Endothelial cell of umbilical vein (primary cell): ENCODE data around the gene SPOPL. TPM values are rescaled to one million over a fixed set of nuclear protein-coding genes. Genes with fewer than 3 reads are reported as not detected.

Experiments used
- BruUV-seq: library from RNA; stranded (reverse); fragments of 400-500 nt; replicated peaks from 2 replicates; lab custom pipeline; 2021; lab: Mats Ljungman, UMichigan
- CTCF ChIA-PET: fragments of 300-600, 350-600 bp; sonication (Branson Sonifier 250); formaldehyde crosslinking; loops from one replicate; lab custom pipeline; 2021; ENCODE audit warnings: antibody characterized with exemption, inconsistent platforms; lab: Charles Lee
- POLR2A ChIA-PET: fragments of 300-600, 350-600 bp; sonication (Branson Sonifier 250); formaldehyde crosslinking; loops from one replicate; lab custom pipeline; 2021; ENCODE audit warnings: antibody characterized with exemption, inconsistent platforms; lab: Charles Lee
- DNase-seq: peaks from one replicate; pipeline ENCODE4 v3.0.0-alpha.2; 2011; ENCODE audit warnings: low read depth, low spot score
- FAIRE-seq: peaks from 2 replicates; lab custom pipeline; 2011; peaks lifted over from hg19 to GRCh38; lab: Jason Lieb, UNC
- H2AFZ ChIP-seq: 2 replicates; pipeline ENCODE4 v1.6.0; 2012; ENCODE audit warnings: low read depth, low read length, control low read depth, inconsistent platforms
- H3K27ac ChIP-seq: 2 replicates; pipeline ENCODE4 v1.5.1; 2011; ENCODE audit warnings: low read depth, mild to moderate bottlenecking, control low read depth, low read length, moderate library complexity; ENCODE audit not compliant: insufficient read depth
- H3K27me3 ChIP-seq, 2 experiments: 2 replicates each; pipeline versions ENCODE4 v1.6.0 to v1.6.1; 2011; ENCODE audit warnings: low read length in 2 of 2, mixed read lengths in 1 of 2; ENCODE audit not compliant: control insufficient read depth in 2 of 2, insufficient read depth in 2 of 2
- H3K36me3 ChIP-seq, 2 experiments: 2 replicates in 1 of 2; 3 replicates in 1 of 2; pipeline ENCODE4 v1.5.1; 2011; ENCODE audit warnings: low read length in 2 of 2, mild to moderate bottlenecking in 1 of 2, moderate library complexity in 1 of 2; ENCODE audit not compliant: control insufficient read depth in 2 of 2, insufficient read depth in 2 of 2; ENCODE audit errors: extremely low read depth in 1 of 2
- H3K4me1 ChIP-seq: 3 replicates; pipeline ENCODE4 v1.5.1; 2011; ENCODE audit warnings: mild to moderate bottlenecking, low read length; ENCODE audit not compliant: control insufficient read depth, insufficient read depth; ENCODE audit errors: extremely low read depth
- H3K4me2 ChIP-seq: 2 replicates; pipeline ENCODE4 v1.6.1; 2011; ENCODE audit warnings: low read length, control low read depth, mixed read lengths; ENCODE audit not compliant: insufficient read depth
- H3K4me3 ChIP-seq, 3 experiments: fragments of 200-600 bp in 1 of 3; sonication (generic), shearing (Covaris generic) in 1 of 3; replicated peaks in 1 of 3; 2 replicates each; pipeline ENCODE4 v1.5.1; 2011 to 2016; ENCODE audit warnings: control low read depth in 3 of 3, low read length in 3 of 3, mild to moderate bottlenecking in 2 of 3, inconsistent platforms in 1 of 3, low read depth in 1 of 3, moderate library complexity in 1 of 3; ENCODE audit not compliant: insufficient read depth in 1 of 3
- H3K79me2 ChIP-seq: 2 replicates; pipeline ENCODE4 v1.6.0; 2012; ENCODE audit warnings: low read length, inconsistent platforms; ENCODE audit not compliant: control insufficient read depth, insufficient read depth
- H3K9ac ChIP-seq: replicated peaks from 2 replicates; pipeline ENCODE3; 2011; ENCODE audit warnings: low read length, control low read depth; ENCODE audit not compliant: insufficient read depth; ENCODE audit errors: extremely low read depth
- H3K9me1 ChIP-seq: replicated peaks from 3 replicates; pipeline ENCODE4 v1.6.0; 2011; ENCODE audit warnings: mild to moderate bottlenecking, low read length; ENCODE audit not compliant: control insufficient read depth, insufficient read depth; ENCODE audit errors: extremely low read depth
- H3K9me3 ChIP-seq: replicated peaks from 2 replicates; pipeline ENCODE4 v1.5.1; 2012; ENCODE audit warnings: low read length, inconsistent platforms; ENCODE audit not compliant: control insufficient read depth, insufficient read depth
- H4K20me1 ChIP-seq: replicated peaks from 2 replicates; pipeline ENCODE3; 2011; ENCODE audit warnings: mild to moderate bottlenecking, low read length; ENCODE audit not compliant: control insufficient read depth, insufficient read depth; ENCODE audit errors: extremely low read depth
- EZH2 ChIP-seq: IDR thresholded peaks from 2 replicates; pipeline ENCODE4 v1.6.1; 2012; ENCODE audit warnings: borderline replicate concordance, low read depth, mild to moderate bottlenecking, moderate library complexity, low read length, inconsistent platforms; ENCODE audit not compliant: severe bottlenecking
- GATA2 ChIP-seq: IDR thresholded peaks from 2 replicates; pipeline ENCODE4 v1.7.0; 2011; ENCODE audit warnings: low read depth, mild to moderate bottlenecking, moderate library complexity, mixed read lengths, low read length; ENCODE audit not compliant: insufficient read length, insufficient read depth
- JUN ChIP-seq: IDR thresholded peaks from 2 replicates; pipeline ENCODE4 v1.6.1; 2011; ENCODE audit warnings: borderline replicate concordance, low read depth; ENCODE audit not compliant: insufficient read length, insufficient read depth
- MYC ChIP-seq: IDR thresholded peaks from one replicate; pipeline ENCODE4 v1.6.1; 2011; ENCODE audit warnings: mild to moderate bottlenecking, low read depth, low read length
- POLR2A ChIP-seq: IDR thresholded peaks from 2 replicates; pipeline ENCODE4 v1.6.1; 2012; ENCODE audit warnings: low read depth, mild to moderate bottlenecking, control low read depth, low read length
- dilution Hi-C: fragments of 300-500 bp; cut with MboI; formaldehyde crosslinking; loops from one replicate; pipeline ENCODE4 v1.15.0; 2019; ENCODE audit warnings: low sequenced_read_pairs; ENCODE audit not compliant: extremely low pct_ligation_motif_present
- intact Hi-C: fragments of 100-400 bp; cut with micrococcal nuclease; formaldehyde crosslinking; loops from one replicate; pipeline ENCODE4 v1.10.0; 2022
- polyA plus RNA-seq, 4 experiments: library from polyadenylated mRNA; depleted of rRNA in 3 of 4; stranded (reverse) in 3 of 4; unstranded in 1 of 4; fragments of >200 nt; gene quantifications; 2 replicates each; pipeline versions ENCODE4 v1.2.1 to v1.2.3, GENCODE V29; 2011 to 2012; ENCODE audit warnings: missing spikeins in 1 of 4
- total RNA-seq: library from RNA; stranded (reverse); gene quantifications from 2 replicates; pipeline ENCODE4 v1.2.3, GENCODE V29; 2021
- TF ChIP-seq, protein P1 (sequence below), 2 donors: IDR thresholded peaks; 1 replicate in 1 of 2; 2 replicates in 1 of 2; pipeline ENCODE4 v1.5.1; 2011; ENCODE audit warnings: low read length in 2 of 2, mild to moderate bottlenecking in 2 of 2, moderate library complexity in 2 of 2, control low read depth in 1 of 2, inconsistent platforms in 1 of 2, low read depth in 1 of 2; ENCODE audit not compliant: insufficient read depth in 1 of 2; ENCODE audit errors: extremely low read depth in 1 of 2
- TF ChIP-seq, protein P2 (sequence below): IDR thresholded peaks from 2 replicates; pipeline ENCODE4 v1.6.1; 2011; ENCODE audit not compliant: insufficient read depth, insufficient read length

Gene SPOPL
- total and polyA plus RNA-seq, 2 donors (not counting 3 experiments of a cell fraction or from before 2014, with no cell fraction given), result 3.1 to 17.4 TPM

DNA sequence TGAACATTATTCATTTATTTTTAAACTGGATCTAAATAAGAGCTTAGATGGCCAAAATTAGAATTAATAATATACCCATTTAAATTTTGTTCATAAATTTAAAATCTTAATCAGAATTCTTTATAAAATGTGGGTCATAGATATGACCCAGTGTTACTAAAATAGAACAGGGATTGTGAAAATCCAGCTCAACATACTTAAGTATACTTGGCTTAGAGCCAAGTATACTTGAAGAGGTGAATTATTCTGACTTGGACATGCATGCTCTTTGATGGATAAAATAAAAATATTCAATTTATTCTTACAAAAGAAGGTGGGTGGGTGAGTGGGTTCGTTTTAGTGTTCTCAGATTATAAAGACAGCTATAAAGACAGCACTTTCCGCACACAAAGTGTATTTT is 70.7 kb downstream of the SPOPL start:
- ChIA-PET CTCF (interaction anchor here (1.1 kb wide), 1 partner anchor 20 kb away, joined by 3 read pairs; no protein-coding TSS in a partner anchor), POLR2A (no interaction called here)
- no peak overlapping the region for H3K4me2 ChIP-seq
- intact Hi-C loops (no loop called here), dilution Hi-C loops (no loop called here)
- no peak for FAIRE-seq
- no peak overlapping the region for H3K4me3 ChIP-seq
- no TSS peak for BruUV-seq
- H4K20me1 ChIP-seq, result no peaks in the 10 kb centered on the region
- no peaks in the 10 kb centered on the region for H3K4me1 ChIP-seq
- DNase-seq, result no peak
- no peaks in the 10 kb centered on the region for H3K79me2 ChIP-seq
- H3K27ac ChIP-seq, result no peak overlapping the region
- H3K9ac ChIP-seq, result no peak overlapping the region
- no peaks in the 10 kb centered on the region for H3K27me3 ChIP-seq
- peaks cover 0 to 2% of the 10 kb centered on the region in 2 experiments for H3K36me3 ChIP-seq
- TF ChIP-seq GATA2, result no peak
- no peak for TF ChIP-seq JUN
- TF ChIP-seq, protein P1, sequence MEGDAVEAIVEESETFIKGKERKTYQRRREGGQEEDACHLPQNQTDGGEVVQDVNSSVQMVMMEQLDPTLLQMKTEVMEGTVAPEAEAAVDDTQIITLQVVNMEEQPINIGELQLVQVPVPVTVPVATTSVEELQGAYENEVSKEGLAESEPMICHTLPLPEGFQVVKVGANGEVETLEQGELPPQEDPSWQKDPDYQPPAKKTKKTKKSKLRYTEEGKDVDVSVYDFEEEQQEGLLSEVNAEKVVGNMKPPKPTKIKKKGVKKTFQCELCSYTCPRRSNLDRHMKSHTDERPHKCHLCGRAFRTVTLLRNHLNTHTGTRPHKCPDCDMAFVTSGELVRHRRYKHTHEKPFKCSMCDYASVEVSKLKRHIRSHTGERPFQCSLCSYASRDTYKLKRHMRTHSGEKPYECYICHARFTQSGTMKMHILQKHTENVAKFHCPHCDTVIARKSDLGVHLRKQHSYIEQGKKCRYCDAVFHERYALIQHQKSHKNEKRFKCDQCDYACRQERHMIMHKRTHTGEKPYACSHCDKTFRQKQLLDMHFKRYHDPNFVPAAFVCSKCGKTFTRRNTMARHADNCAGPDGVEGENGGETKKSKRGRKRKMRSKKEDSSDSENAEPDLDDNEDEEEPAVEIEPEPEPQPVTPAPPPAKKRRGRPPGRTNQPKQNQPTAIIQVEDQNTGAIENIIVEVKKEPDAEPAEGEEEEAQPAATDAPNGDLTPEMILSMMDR (IDR thresholded peaks at IDR 0.05; ENCODE audit: extremely low read depth in 1 of 2, insufficient read depth in 1 of 2, low read depth in 1 of 2, low read length in 2 of 2), result no peak
- TF ChIP-seq MYC, result no peak
- no peak for TF ChIP-seq POLR2A
- TF ChIP-seq EZH2, result no peak
- TF ChIP-seq, protein P2, sequence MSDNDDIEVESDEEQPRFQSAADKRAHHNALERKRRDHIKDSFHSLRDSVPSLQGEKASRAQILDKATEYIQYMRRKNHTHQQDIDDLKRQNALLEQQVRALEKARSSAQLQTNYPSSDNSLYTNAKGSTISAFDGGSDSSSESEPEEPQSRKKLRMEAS, result no peak
- no peaks in the 10 kb centered on the region for H3K9me1 ChIP-seq
- no peaks in the 10 kb centered on the region for H3K9me3 ChIP-seq
- H2AFZ ChIP-seq, result no peak overlapping the region
